ENCODE measurements around the gene GNA14. TPM values are rescaled to one million over a fixed set of nuclear protein-coding genes. Genes with fewer than 3 reads are reported as not detected.
A peak's percentile ranks its signal among the peaks of the same experiment; 100 is the strongest.
"Not testable (repeated sequence)": the region's sequence is repeated elsewhere in the genome, so short reads cannot be mapped to it uniquely, and the experiment has no call there.

GNA14 gene
- total RNA-seq, 1 donor from 2014 or later, result 11.0 TPM

GRCh38 chr9:77495834-77496671 is 152.1 kb downstream of the GNA14 start:
- no peak overlapping the region for H3K4me3 ChIP-seq
- peaks cover 31% of the 10 kb centered on the region for H3K4me1 ChIP-seq
- no peaks in the 10 kb centered on the region for H3K9me3 ChIP-seq
- peak overlapping the region; percentile 27 for H3K27ac ChIP-seq
- intact Hi-C loops (cut with DNase I), result no loop called here
- no peaks in the 10 kb centered on the region for H3K27me3 ChIP-seq
- no peaks in the 10 kb centered on the region for H3K36me3 ChIP-seq
- TF ChIP-seq POLR2AphosphoS5 (IDR thresholded peaks at IDR 0.05; ENCODE audit: insufficient read depth in 1 of 2, low read depth in 1 of 2), result peak in 1 of 2 donors; percentile 83
- no peak for TF ChIP-seq CTCF (IDR thresholded peaks at IDR 0.05)
- no peak for DNase-seq (ENCODE audit: extremely low spot score in 2 of 2)

GRCh38 chr9:77490279-77490678 is 157.8 kb downstream of the GNA14 start:
- DNase-seq (ENCODE audit: extremely low spot score in 2 of 2); H3K4me1 ChIP-seq; H3K4me3 ChIP-seq; H3K36me3 ChIP-seq; intact Hi-C loops (cut with DNase I); H3K27ac ChIP-seq; H3K27me3 ChIP-seq; H3K9me3 ChIP-seq: not testable (repeated sequence)

DNA sequence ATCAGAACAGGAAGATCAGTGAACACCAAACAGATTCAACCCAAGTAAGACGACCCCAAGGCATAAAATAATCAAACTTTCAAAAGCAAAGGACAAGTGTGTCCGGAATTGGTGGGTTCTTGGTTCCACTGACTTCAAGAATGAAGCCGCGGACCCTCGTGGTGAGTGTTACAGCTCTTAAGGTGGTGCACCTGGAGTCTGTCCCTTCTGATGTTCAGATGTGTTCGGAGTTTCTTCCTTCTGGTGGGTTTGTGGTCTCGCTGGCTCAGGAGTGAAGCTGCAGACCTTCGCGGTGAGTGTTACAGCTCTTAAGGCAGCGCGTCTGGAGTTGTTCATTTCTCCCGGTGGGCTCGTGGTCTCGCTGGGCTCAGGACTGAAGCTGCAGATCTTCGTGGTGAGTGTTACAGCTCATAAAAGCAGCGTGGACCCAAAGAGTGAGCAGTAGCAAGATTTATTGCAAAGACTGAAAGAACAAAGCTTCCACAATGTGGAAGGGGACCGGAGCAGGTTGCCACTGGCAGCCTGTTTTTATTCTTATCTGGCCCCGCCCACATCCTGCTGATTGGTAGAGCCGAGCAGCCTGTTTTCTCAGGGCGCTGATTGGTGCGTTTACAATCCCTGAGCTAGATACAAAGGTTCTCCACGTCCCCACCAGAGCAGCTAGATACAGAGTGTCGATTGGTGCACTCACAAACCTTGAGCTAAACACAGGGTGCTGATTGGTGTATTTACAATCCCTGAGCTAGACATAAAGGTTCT is 158.5 kb downstream of the GNA14 start:
- DNase-seq (ENCODE audit: extremely low spot score in 2 of 2); H3K4me1 ChIP-seq; H3K4me3 ChIP-seq; intact Hi-C loops (cut with DNase I); H3K27ac ChIP-seq; H3K9me3 ChIP-seq; H3K36me3 ChIP-seq; H3K27me3 ChIP-seq: not testable (repeated sequence)

DNA sequence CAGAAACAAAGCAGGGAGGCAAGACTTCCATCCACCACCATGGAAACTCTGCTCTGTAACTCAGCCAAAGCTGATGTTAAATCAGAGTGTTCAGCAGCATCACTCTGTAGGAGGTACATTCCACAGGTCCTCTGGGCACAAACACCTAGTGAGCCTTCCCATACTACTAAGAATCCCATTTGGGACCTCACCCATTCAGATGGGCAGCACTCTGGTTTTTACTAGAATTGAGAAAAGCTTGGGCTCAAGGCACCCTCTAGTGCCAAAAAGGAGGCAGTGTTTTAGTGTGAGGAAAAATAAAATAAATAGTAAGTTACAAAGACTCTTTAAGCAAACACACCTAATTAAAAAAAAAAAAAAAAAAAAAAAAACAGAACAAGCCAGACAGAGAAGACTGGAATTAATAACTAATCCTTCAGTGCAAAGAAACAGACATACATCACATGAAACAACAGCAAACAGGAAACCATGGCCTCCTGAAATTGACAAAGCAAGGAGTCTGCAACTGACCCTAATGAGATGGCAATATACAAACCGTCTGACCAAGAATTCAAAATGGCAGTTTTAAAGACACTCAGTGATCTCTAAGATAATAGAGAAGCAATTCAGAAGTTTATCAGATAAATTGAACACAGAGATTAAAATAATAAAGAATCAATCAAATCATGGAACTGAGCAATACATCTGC is 159.5 kb downstream of the GNA14 start:
- no peaks in the 10 kb centered on the region for H3K9me3 ChIP-seq
- intact Hi-C loops (cut with DNase I), result no loop called here
- H3K4me3 ChIP-seq, result no peak overlapping the region
- no peak overlapping the region for H3K27ac ChIP-seq
- H3K27me3 ChIP-seq, result no peaks in the 10 kb centered on the region
- no peaks in the 10 kb centered on the region for H3K36me3 ChIP-seq
- no peak for DNase-seq (ENCODE audit: extremely low spot score in 2 of 2)
- H3K4me1 ChIP-seq, result no peaks in the 10 kb centered on the region
- no peak for TF ChIP-seq POLR2A (IDR thresholded peaks at IDR 0.05)

DNA sequence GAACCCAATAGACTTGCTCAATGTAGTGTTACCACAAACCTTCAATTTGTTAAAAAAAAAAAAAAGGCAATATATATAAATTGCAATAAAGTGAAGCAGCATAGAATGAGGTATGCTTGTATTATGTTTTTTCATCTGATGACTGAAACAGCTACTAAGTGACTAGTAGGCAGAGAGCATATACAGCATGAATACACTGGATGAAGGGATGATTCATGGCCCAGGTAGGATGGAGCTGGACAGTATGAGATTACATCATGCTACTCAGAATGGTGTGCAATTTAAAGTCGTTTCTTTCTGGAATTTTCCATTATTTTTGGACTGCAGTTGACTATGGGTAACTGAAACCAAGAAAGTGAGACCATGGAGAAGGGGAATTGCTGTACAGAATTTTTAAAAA is 161.2 kb downstream of the GNA14 start:
- Histone ChIP-seq H3K27ac (no peak overlapping the region), H3K4me3 (no peak overlapping the region), H3K27me3 (no peaks in the 10 kb centered on the region), H3K36me3 (no peaks in the 10 kb centered on the region), H3K9me3 (no peaks in the 10 kb centered on the region), H3K4me1 (no peaks in the 10 kb centered on the region)
- intact Hi-C loops (cut with DNase I), result no loop called here
- TF ChIP-seq CTCF (IDR thresholded peaks at IDR 0.05), result no peak
- no peak for TF ChIP-seq POLR2AphosphoS5 (IDR thresholded peaks at IDR 0.05; ENCODE audit: insufficient read depth in 1 of 2, low read depth in 1 of 2)
- no peak for TF ChIP-seq POLR2A (IDR thresholded peaks at IDR 0.05)
- DNase-seq (ENCODE audit: extremely low spot score in 2 of 2), result no peak

GRCh38 chr9:77486463-77486862 is 161.7 kb downstream of the GNA14 start:
- H3K4me3 ChIP-seq, result no peak overlapping the region
- intact Hi-C loops (cut with DNase I), result no loop called here
- H3K27ac ChIP-seq, result no peak overlapping the region
- H3K9me3 ChIP-seq, result no peaks in the 10 kb centered on the region
- no peaks in the 10 kb centered on the region for H3K27me3 ChIP-seq
- no peaks in the 10 kb centered on the region for H3K36me3 ChIP-seq
- DNase-seq (ENCODE audit: extremely low spot score in 2 of 2), result no peak
- no peaks in the 10 kb centered on the region for H3K4me1 ChIP-seq
- TF ChIP-seq POLR2AphosphoS5 (IDR thresholded peaks at IDR 0.05; ENCODE audit: insufficient read depth in 1 of 2, low read depth in 1 of 2), result no peak
- TF ChIP-seq POLR2A (IDR thresholded peaks at IDR 0.05), result no peak
- no peak for TF ChIP-seq CTCF (IDR thresholded peaks at IDR 0.05)
